Measurements from ENCODE around the gene CREB3L4.

Gene CREB3L4

GRCh38 chr1:154014154-154014907 is 46.6 kb downstream of the CREB3L4 start:
- TF ChIP-seq ZNF8 (CRISPR knock-in tag; IDR thresholded peaks at IDR 0.05) (no peak), CSRNP3 (CRISPR knock-in tag; IDR thresholded peaks at IDR 0.05) (no peak), RARB (CRISPR knock-in tag; IDR thresholded peaks at IDR 0.05) (no peak), OSR1 (CRISPR knock-in tag; IDR thresholded peaks at IDR 0.05) (no peak), ZFP30 (CRISPR knock-in tag; IDR thresholded peaks at IDR 0.05) (no peak), PATZ1 (CRISPR knock-in tag; IDR thresholded peaks at IDR 0.05; ENCODE audit: borderline replicate concordance) (no peak)
- TF ChIP-seq, protein P1, sequence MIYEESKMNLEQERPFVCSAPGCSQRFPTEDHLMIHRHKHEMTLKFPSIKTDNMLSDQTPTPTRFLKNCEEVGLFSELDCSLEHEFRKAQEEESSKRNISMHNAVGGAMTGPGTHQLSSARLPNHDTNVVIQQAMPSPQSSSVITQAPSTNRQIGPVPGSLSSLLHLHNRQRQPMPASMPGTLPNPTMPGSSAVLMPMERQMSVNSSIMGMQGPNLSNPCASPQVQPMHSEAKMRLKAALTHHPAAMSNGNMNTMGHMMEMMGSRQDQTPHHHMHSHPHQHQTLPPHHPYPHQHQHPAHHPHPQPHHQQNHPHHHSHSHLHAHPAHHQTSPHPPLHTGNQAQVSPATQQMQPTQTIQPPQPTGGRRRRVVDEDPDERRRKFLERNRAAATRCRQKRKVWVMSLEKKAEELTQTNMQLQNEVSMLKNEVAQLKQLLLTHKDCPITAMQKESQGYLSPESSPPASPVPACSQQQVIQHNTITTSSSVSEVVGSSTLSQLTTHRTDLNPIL (CRISPR knock-in tag; IDR thresholded peaks at IDR 0.05; ENCODE audit: low read depth): no peak
- ATAC-seq: peak; percentile 71

GRCh38 chr1:154019269-154019668 is 51.6 kb downstream of the CREB3L4 start:
- no peak for ATAC-seq
- TF ChIP-seq TCF4 (CRISPR knock-in tag; IDR thresholded peaks at IDR 0.05; ENCODE audit: borderline replicate concordance) (no peak), PATZ1 (CRISPR knock-in tag; IDR thresholded peaks at IDR 0.05; ENCODE audit: borderline replicate concordance) (no peak), PPARA (CRISPR knock-in tag; IDR thresholded peaks at IDR 0.05; ENCODE audit: borderline replicate concordance) (no peak), TOX (CRISPR knock-in tag; IDR thresholded peaks at IDR 0.05; ENCODE audit: borderline replicate concordance) (no peak), ISL1 (CRISPR knock-in tag; IDR thresholded peaks at IDR 0.05) (no peak), GLIS3 (CRISPR knock-in tag; IDR thresholded peaks at IDR 0.05) (no peak)
- TF ChIP-seq, protein P2, sequence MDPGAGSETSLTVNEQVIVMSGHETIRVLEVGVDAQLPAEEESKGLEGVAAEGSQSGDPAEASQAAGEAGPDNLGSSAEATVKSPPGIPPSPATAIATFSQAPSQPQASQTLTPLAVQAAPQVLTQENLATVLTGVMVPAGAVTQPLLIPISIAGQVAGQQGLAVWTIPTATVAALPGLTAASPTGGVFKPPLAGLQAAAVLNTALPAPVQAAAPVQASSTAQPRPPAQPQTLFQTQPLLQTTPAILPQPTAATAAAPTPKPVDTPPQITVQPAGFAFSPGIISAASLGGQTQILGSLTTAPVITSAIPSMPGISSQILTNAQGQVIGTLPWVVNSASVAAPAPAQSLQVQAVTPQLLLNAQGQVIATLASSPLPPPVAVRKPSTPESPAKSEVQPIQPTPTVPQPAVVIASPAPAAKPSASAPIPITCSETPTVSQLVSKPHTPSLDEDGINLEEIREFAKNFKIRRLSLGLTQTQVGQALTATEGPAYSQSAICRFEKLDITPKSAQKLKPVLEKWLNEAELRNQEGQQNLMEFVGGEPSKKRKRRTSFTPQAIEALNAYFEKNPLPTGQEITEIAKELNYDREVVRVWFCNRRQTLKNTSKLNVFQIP (CRISPR knock-in tag; IDR thresholded peaks at IDR 0.05; ENCODE audit: borderline replicate concordance, low read depth): no peak
- TF ChIP-seq, protein P3, sequence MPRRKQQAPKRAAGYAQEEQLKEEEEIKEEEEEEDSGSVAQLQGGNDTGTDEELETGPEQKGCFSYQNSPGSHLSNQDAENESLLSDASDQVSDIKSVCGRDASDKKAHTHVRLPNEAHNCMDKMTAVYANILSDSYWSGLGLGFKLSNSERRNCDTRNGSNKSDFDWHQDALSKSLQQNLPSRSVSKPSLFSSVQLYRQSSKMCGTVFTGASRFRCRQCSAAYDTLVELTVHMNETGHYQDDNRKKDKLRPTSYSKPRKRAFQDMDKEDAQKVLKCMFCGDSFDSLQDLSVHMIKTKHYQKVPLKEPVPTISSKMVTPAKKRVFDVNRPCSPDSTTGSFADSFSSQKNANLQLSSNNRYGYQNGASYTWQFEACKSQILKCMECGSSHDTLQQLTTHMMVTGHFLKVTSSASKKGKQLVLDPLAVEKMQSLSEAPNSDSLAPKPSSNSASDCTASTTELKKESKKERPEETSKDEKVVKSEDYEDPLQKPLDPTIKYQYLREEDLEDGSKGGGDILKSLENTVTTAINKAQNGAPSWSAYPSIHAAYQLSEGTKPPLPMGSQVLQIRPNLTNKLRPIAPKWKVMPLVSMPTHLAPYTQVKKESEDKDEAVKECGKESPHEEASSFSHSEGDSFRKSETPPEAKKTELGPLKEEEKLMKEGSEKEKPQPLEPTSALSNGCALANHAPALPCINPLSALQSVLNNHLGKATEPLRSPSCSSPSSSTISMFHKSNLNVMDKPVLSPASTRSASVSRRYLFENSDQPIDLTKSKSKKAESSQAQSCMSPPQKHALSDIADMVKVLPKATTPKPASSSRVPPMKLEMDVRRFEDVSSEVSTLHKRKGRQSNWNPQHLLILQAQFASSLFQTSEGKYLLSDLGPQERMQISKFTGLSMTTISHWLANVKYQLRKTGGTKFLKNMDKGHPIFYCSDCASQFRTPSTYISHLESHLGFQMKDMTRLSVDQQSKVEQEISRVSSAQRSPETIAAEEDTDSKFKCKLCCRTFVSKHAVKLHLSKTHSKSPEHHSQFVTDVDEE (CRISPR knock-in tag; IDR thresholded peaks at IDR 0.05): no peak
- TF ChIP-seq, protein P1 (CRISPR knock-in tag; IDR thresholded peaks at IDR 0.05; ENCODE audit: low read depth): no peak

DNA sequence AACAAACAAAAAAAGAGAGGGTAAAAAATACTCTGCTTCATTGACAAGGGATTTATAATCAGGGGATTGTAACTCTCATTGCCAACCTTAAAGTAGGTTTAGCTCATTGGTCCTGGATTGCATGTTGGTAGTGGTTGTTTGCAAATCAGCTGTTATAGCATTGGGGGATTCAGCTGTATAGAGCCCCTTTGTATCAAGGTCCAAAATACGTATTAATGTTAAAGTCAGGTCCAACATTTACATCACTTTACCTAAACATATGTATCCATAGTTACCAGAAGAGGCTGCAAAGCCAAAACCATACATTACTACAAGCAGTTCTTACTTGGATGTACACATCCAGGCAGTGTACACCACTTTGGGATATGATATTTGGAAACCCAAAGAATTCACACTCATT is 52.2 kb downstream of the CREB3L4 start:
- ATAC-seq: no peak
- TF ChIP-seq GLIS3 (CRISPR knock-in tag; IDR thresholded peaks at IDR 0.05): no peak
- no peak for TF ChIP-seq ZNF565 (CRISPR knock-in tag; conservative IDR thresholded peaks at IDR 0.05; ENCODE audit: low read depth)
- TF ChIP-seq ZNF8 (CRISPR knock-in tag; IDR thresholded peaks at IDR 0.05): no peak
- no peak for TF ChIP-seq ZFP3 (CRISPR knock-in tag; IDR thresholded peaks at IDR 0.05)
- TF ChIP-seq BACH2 (CRISPR knock-in tag; IDR thresholded peaks at IDR 0.05; ENCODE audit: borderline replicate concordance): no peak
- no peak for TF ChIP-seq OSR1 (CRISPR knock-in tag; IDR thresholded peaks at IDR 0.05)
- TF ChIP-seq RARB (CRISPR knock-in tag; IDR thresholded peaks at IDR 0.05): no peak
- TF ChIP-seq CSRNP3 (CRISPR knock-in tag; IDR thresholded peaks at IDR 0.05): no peak
- TF ChIP-seq ZFP30 (CRISPR knock-in tag; IDR thresholded peaks at IDR 0.05): no peak
- TF ChIP-seq ZNF70 (CRISPR knock-in tag; IDR thresholded peaks at IDR 0.05): no peak
- TF ChIP-seq ESRRG (CRISPR knock-in tag; IDR thresholded peaks at IDR 0.05): no peak
- TF ChIP-seq ARNTL (CRISPR knock-in tag; IDR thresholded peaks at IDR 0.05; ENCODE audit: borderline replicate concordance, low read depth): no peak
- TF ChIP-seq PPARA (CRISPR knock-in tag; IDR thresholded peaks at IDR 0.05; ENCODE audit: borderline replicate concordance): no peak
- TF ChIP-seq ZC3H10 (CRISPR knock-in tag; IDR thresholded peaks at IDR 0.05): no peak

Data from SK-N-SH treated with all-trans-retinoic acid at 6 μM for 48 hours (cell line).